ENCODE data around the gene LRRC59. TPM values are rescaled to one million over a fixed set of nuclear protein-coding genes. Genes with fewer than 3 reads are reported as not detected.

LRRC59 gene
- total RNA-seq, 3 donors from 2014 or later (not counting 1 experiment from before 2014, with no cell fraction given) = 55.6 to 62.7 (median 56.0) TPM

- H3K27ac Mint-ChIP-seq = no peak overlapping the region
- DNase-seq = no peak
- H3K36me3 Mint-ChIP-seq = no peaks in the 10 kb centered on the region
- H3K4me1 Mint-ChIP-seq = peaks cover 20 to 40% of the 10 kb centered on the region in 2 donors
- 94% methylated on average over 6 of the region's 6 CpGs for WGBS (ENCODE audit: insufficient coverage)
- Histone ChIP-seq H3K27me3 (ENCODE audit: control insufficient read depth, insufficient read depth, low read length) (no peaks in the 10 kb centered on the region), H3K36me3 (ENCODE audit: control insufficient read depth, insufficient read depth, low read length) (peaks cover 35% of the 10 kb centered on the region), H3K4me1 (ENCODE audit: control insufficient read depth, insufficient read depth, low read length) (peaks cover 5% of the 10 kb centered on the region), H3K9me3 (ENCODE audit: control insufficient read depth, insufficient read depth, low read length) (no peaks in the 10 kb centered on the region), H3K4me3 (ENCODE audit: low read length) (no peak overlapping the region), H3K27ac (ENCODE audit: low read length) (no peak overlapping the region)
- no peaks in the 10 kb centered on the region for H3K27me3 Mint-ChIP-seq (ENCODE audit: low read depth in 2 of 2)
- no peak overlapping the region for H3K4me3 Mint-ChIP-seq
- intact Hi-C loops (cut with micrococcal nuclease) = no loop called here
- no peaks in the 10 kb centered on the region for H3K9me3 Mint-ChIP-seq
- no peak for ATAC-seq
- TF ChIP-seq, protein P1, sequence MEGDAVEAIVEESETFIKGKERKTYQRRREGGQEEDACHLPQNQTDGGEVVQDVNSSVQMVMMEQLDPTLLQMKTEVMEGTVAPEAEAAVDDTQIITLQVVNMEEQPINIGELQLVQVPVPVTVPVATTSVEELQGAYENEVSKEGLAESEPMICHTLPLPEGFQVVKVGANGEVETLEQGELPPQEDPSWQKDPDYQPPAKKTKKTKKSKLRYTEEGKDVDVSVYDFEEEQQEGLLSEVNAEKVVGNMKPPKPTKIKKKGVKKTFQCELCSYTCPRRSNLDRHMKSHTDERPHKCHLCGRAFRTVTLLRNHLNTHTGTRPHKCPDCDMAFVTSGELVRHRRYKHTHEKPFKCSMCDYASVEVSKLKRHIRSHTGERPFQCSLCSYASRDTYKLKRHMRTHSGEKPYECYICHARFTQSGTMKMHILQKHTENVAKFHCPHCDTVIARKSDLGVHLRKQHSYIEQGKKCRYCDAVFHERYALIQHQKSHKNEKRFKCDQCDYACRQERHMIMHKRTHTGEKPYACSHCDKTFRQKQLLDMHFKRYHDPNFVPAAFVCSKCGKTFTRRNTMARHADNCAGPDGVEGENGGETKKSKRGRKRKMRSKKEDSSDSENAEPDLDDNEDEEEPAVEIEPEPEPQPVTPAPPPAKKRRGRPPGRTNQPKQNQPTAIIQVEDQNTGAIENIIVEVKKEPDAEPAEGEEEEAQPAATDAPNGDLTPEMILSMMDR (IDR thresholded peaks at IDR 0.05) = no peak
These were observed 45.1 kb downstream of the LRRC59 start for GRCh38 chr17:50352072-50352692.

GRCh38 chr17:50350733-50351132 is 46.6 kb downstream of the LRRC59 start:
- DNase-seq = no peak
- H3K36me3 Mint-ChIP-seq = no peaks in the 10 kb centered on the region
- no peak for ATAC-seq
- Histone ChIP-seq H3K36me3 (ENCODE audit: control insufficient read depth, insufficient read depth, low read length) (peaks cover 21% of the 10 kb centered on the region), H3K27ac (ENCODE audit: low read length) (no peak overlapping the region), H3K4me3 (ENCODE audit: low read length) (no peak overlapping the region), H3K4me1 (ENCODE audit: control insufficient read depth, insufficient read depth, low read length) (peaks cover 14% of the 10 kb centered on the region), H3K27me3 (ENCODE audit: control insufficient read depth, insufficient read depth, low read length) (no peaks in the 10 kb centered on the region), H3K9me3 (ENCODE audit: control insufficient read depth, insufficient read depth, low read length) (no peaks in the 10 kb centered on the region)
- intact Hi-C loops (cut with micrococcal nuclease) = no loop called here
- H3K27ac Mint-ChIP-seq = no peak overlapping the region
- 93% methylated on average over 2 of the region's 2 CpGs for WGBS (ENCODE audit: insufficient coverage)
- H3K27me3 Mint-ChIP-seq (ENCODE audit: low read depth in 2 of 2) = no peaks in the 10 kb centered on the region
- TF ChIP-seq, protein P1 (IDR thresholded peaks at IDR 0.05) = no peak
- H3K4me3 Mint-ChIP-seq = no peak overlapping the region
- peaks cover 20 to 52% of the 10 kb centered on the region in 2 donors for H3K4me1 Mint-ChIP-seq
- H3K9me3 Mint-ChIP-seq = no peaks in the 10 kb centered on the region

GRCh38 chr17:50349243-50349600 is 48.1 kb downstream of the LRRC59 start:
- no peaks in the 10 kb centered on the region for H3K36me3 Mint-ChIP-seq
- TF ChIP-seq, protein P1 (IDR thresholded peaks at IDR 0.05) = no peak
- no peaks in the 10 kb centered on the region for H3K9me3 Mint-ChIP-seq
- peak overlapping the region; percentile 47 for H3K4me3 Mint-ChIP-seq
- H3K27me3 Mint-ChIP-seq (ENCODE audit: low read depth in 2 of 2) = no peaks in the 10 kb centered on the region
- no peaks in the 10 kb centered on the region for H3K27me3 ChIP-seq (ENCODE audit: control insufficient read depth, insufficient read depth, low read length)
- no peak for ATAC-seq
- H3K9me3 ChIP-seq (ENCODE audit: control insufficient read depth, insufficient read depth, low read length) = no peaks in the 10 kb centered on the region
- peaks cover 6% of the 10 kb centered on the region for H3K36me3 ChIP-seq (ENCODE audit: control insufficient read depth, insufficient read depth, low read length)
- 99% methylated on average over 3 of the region's 5 CpGs for WGBS (ENCODE audit: insufficient coverage)
- H3K27ac Mint-ChIP-seq = no peak overlapping the region
- no peak overlapping the region for H3K4me3 ChIP-seq (ENCODE audit: low read length)
- H3K4me1 ChIP-seq (ENCODE audit: control insufficient read depth, insufficient read depth, low read length) = peaks cover 24% of the 10 kb centered on the region
- DNase-seq = no peak
- no peak overlapping the region for H3K27ac ChIP-seq (ENCODE audit: low read length)
- H3K4me1 Mint-ChIP-seq = peaks cover 20 to 56% of the 10 kb centered on the region in 2 donors
- intact Hi-C loops (cut with micrococcal nuclease) = no loop called here
